ENCODE results near the gene ATF6.
A peak's percentile ranks its signal among the peaks of the same experiment; 100 is the strongest.

Gene ATF6

GRCh38 chr1:161766102-161766981, at the start of gene ATF6:
Gene ATF6 (plus strand): TSS chr1:161766320. CDS start chr1:161766361, 41 bp downstream.
- ChIA-PET POLR2A (ENCODE audit: low non-redundant PET) (no interaction called here), CTCF (interaction anchor here (0.6 to 0.7 kb wide), 3 partner anchors 10 to 520 kb away, joined by 3 to 6 read pairs (median 4); no protein-coding TSS in a partner anchor)
- H3K27ac ChIP-seq: peak within 1 kb of the TSS; percentile 78
- peak; percentile 76 for DNase-seq (ENCODE audit: low spot score)
- TF ChIP-seq CTCF (conservative IDR thresholded peaks at IDR 0.05; ENCODE audit: low read depth): no peak

- DNase-seq (ENCODE audit: low spot score): no peak
- ChIA-PET CTCF (no interaction called here), POLR2A (ENCODE audit: low non-redundant PET) (no interaction called here)
- no peak for TF ChIP-seq CTCF (conservative IDR thresholded peaks at IDR 0.05; ENCODE audit: low read depth)
- no peak overlapping the region for H3K27ac ChIP-seq
Observed at GRCh38 chr1:161718559-161719324, 47.4 kb upstream of the ATF6 start.

- TF ChIP-seq CTCF (conservative IDR thresholded peaks at IDR 0.05; ENCODE audit: low read depth): no peak
- ChIA-PET CTCF (no interaction called here), POLR2A (ENCODE audit: low non-redundant PET) (no interaction called here)
- no peak overlapping the region for H3K27ac ChIP-seq
- DNase-seq (ENCODE audit: low spot score): no peak
Observed at GRCh38 chr1:161719325-161719611, 46.9 kb upstream of the ATF6 start.

GRCh38 chr1:161720422-161720821, 45.7 kb upstream of the ATF6 start:
- H3K27ac ChIP-seq: no peak overlapping the region
- DNase-seq (ENCODE audit: low spot score): no peak
- ChIA-PET CTCF (no interaction called here), POLR2A (ENCODE audit: low non-redundant PET) (no interaction called here)
- TF ChIP-seq CTCF (conservative IDR thresholded peaks at IDR 0.05; ENCODE audit: low read depth): no peak

- TF ChIP-seq CTCF (conservative IDR thresholded peaks at IDR 0.05; ENCODE audit: low read depth): no peak
- no peak for DNase-seq (ENCODE audit: low spot score)
- ChIA-PET POLR2A (ENCODE audit: low non-redundant PET) (no interaction called here), CTCF (no interaction called here)
- H3K27ac ChIP-seq: no peak within 1 kb of the TSS; the same call in 1 of the 2 replicates
Observed at GRCh38 chr1:161720956-161721737, 45.0 kb upstream of the ATF6 start, which contains the start of gene FCRLB. Gene FCRLB (plus strand): TSS chr1:161721544. CDS start chr1:161722673, 1,129 bp downstream.

- peak; percentile 43 for DNase-seq (ENCODE audit: low spot score)
- no peak for TF ChIP-seq CTCF (conservative IDR thresholded peaks at IDR 0.05; ENCODE audit: low read depth)
- H3K27ac ChIP-seq: no peak overlapping the region; the same call in 1 of the 2 replicates
- POLR2A ChIA-PET (ENCODE audit: low non-redundant PET): no interaction called here
- CTCF ChIA-PET: no interaction called here
Observed at GRCh38 chr1:161721738-161722343, 44.3 kb upstream of the ATF6 start.
